C4-2B (cell line): ENCODE measurements around the gene ZNF225.

Experiments used
- ZFX ChIP-seq: fragments of 450-650 bp; IDR thresholded peaks from 2 replicates; pipeline ENCODE4 v1.6.1; 2017
- TF ChIP-seq, protein P1 (sequence below): fragments of 450-650 bp; conservative IDR thresholded peaks from 2 replicates; pipeline ENCODE4 v1.5.1; 2017; ENCODE audit warnings: mild to moderate bottlenecking

DNA sequence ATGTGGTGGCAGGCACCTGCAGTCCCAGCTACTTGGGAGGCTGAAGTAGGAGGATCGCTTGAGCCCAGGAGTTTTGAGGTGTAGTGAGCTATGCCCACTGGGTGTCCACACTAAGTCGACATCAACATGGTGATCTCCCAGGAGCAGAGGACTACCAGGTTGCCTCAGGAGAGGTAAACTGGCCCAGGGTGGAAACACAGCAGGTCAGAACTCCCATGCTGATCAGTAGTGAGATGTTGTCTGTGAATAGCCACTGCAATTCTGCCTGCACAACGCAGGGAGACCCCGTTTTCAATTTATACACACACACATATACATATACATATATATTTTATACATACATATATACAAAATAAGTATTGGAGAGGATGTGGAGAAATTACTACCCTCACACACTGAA is 21.1 kb upstream of the ZNF225 start:
- TF ChIP-seq, protein P1, sequence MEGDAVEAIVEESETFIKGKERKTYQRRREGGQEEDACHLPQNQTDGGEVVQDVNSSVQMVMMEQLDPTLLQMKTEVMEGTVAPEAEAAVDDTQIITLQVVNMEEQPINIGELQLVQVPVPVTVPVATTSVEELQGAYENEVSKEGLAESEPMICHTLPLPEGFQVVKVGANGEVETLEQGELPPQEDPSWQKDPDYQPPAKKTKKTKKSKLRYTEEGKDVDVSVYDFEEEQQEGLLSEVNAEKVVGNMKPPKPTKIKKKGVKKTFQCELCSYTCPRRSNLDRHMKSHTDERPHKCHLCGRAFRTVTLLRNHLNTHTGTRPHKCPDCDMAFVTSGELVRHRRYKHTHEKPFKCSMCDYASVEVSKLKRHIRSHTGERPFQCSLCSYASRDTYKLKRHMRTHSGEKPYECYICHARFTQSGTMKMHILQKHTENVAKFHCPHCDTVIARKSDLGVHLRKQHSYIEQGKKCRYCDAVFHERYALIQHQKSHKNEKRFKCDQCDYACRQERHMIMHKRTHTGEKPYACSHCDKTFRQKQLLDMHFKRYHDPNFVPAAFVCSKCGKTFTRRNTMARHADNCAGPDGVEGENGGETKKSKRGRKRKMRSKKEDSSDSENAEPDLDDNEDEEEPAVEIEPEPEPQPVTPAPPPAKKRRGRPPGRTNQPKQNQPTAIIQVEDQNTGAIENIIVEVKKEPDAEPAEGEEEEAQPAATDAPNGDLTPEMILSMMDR, result no peak
- no peak for TF ChIP-seq ZFX
